H1 (cell line): ENCODE results near the gene ABI3BP. TPM values are rescaled to one million over a fixed set of nuclear protein-coding genes. Genes with fewer than 3 reads are reported as not detected.

Experiments
- CTCF ChIA-PET: fragments of 300-600 bp; sonication (Branson Sonifier 250); formaldehyde crosslinking; loops from one replicate; lab custom pipeline; 2021; ENCODE audit not compliant: partially characterized antibody; lab: Charles Lee
- POLR2A ChIA-PET: fragments of 300-600 bp; sonication (Branson Sonifier 250); formaldehyde crosslinking; loops from one replicate; lab custom pipeline; 2021; ENCODE audit warnings: inconsistent platforms; ENCODE audit not compliant: partially characterized antibody; lab: Charles Lee
- DNase-seq, 2 experiments: peaks; one replicate each; pipeline versions ENCODE4 v3.0.0 to v3.0.0-alpha.2; 2010 to 2022; ENCODE audit warnings: low spot score in 2 of 2, low read depth in 1 of 2, mixed read lengths in 1 of 2
- FAIRE-seq: peaks from 2 replicates; lab custom pipeline; 2011; peaks lifted over from hg19 to GRCh38; lab: Jason Lieb, UNC
- H2AFZ ChIP-seq: 2 replicates; pipeline ENCODE4 v1.8.1; 2012; ENCODE audit warnings: low read length, inconsistent platforms
- H2AK5ac ChIP-seq: 2 replicates; pipeline ENCODE4 v1.6.1; 2013; ENCODE audit warnings: low read depth, low read length
- H2BK120ac ChIP-seq: replicated peaks from 2 replicates; pipeline ENCODE3; 2013; ENCODE audit warnings: low read depth, low read length, inconsistent platforms
- H2BK12ac ChIP-seq: 2 replicates; pipeline ENCODE4 v1.6.1; 2013; ENCODE audit warnings: low read depth, low read length
- H2BK15ac ChIP-seq: 2 replicates; pipeline ENCODE4 v1.6.1; 2013; ENCODE audit warnings: low read length
- H2BK20ac ChIP-seq: 2 replicates; pipeline ENCODE4 v1.6.1; 2013; ENCODE audit warnings: low read length
- H2BK5ac ChIP-seq: 2 replicates; pipeline ENCODE4 v1.6.1; 2013; ENCODE audit warnings: low read depth, low read length
- H3K14ac ChIP-seq: 2 replicates; pipeline ENCODE4 v1.6.1; 2013; ENCODE audit warnings: inconsistent platforms; ENCODE audit not compliant: insufficient read length
- H3K18ac ChIP-seq: 2 replicates; pipeline ENCODE4 v1.6.1; 2013; ENCODE audit warnings: low read length; ENCODE audit errors: extremely low read depth
- H3K23ac ChIP-seq: 2 replicates; pipeline ENCODE4 v1.6.1; 2013; ENCODE audit warnings: inconsistent platforms; ENCODE audit not compliant: insufficient read length
- H3K23me2 ChIP-seq: 2 replicates; pipeline ENCODE4 v1.6.1; 2013; ENCODE audit warnings: low read depth, low read length
- H3K27ac ChIP-seq: 2 replicates; pipeline ENCODE4 v1.6.1; 2011; ENCODE audit warnings: low read depth, low read length, inconsistent platforms
- H3K27me3 ChIP-seq, 4 experiments: replicated peaks in 1 of 4; 1 replicate in 1 of 4; 2 replicates in 3 of 4; pipeline versions ENCODE4 v1.6.1 to v1.8.1; 2011 to 2013; ENCODE audit warnings: low read length in 3 of 4, mild to moderate bottlenecking in 3 of 4, inconsistent platforms in 2 of 4, mixed read lengths in 2 of 4, moderate library complexity in 1 of 4; ENCODE audit not compliant: control insufficient read depth in 3 of 4, insufficient read depth in 3 of 4; ENCODE audit errors: extremely low read depth in 1 of 4
- H3K36me3 ChIP-seq, 4 experiments: 2 replicates each; pipeline versions ENCODE4 v1.6.1 to v1.8.1; 2011 to 2013; ENCODE audit warnings: mild to moderate bottlenecking in 4 of 4, low read length in 3 of 4, moderate library complexity in 2 of 4, control low read depth in 1 of 4, inconsistent platforms in 1 of 4; ENCODE audit not compliant: insufficient read depth in 4 of 4, control insufficient read depth in 2 of 4
- H3K4ac ChIP-seq: replicated peaks from 2 replicates; pipeline ENCODE3; 2013; ENCODE audit warnings: low read length, low read depth, mixed read lengths, inconsistent platforms; ENCODE audit not compliant: insufficient read length
- H3K4me1 ChIP-seq, 4 experiments: replicated peaks in 1 of 4; 1 replicate in 1 of 4; 2 replicates in 3 of 4; pipeline versions ENCODE4 v1.6.1 to v1.8.1; 2011 to 2013; ENCODE audit warnings: low read length in 3 of 4, inconsistent platforms in 2 of 4, mixed read lengths in 1 of 4; ENCODE audit not compliant: insufficient read depth in 4 of 4, control insufficient read depth in 3 of 4
- H3K4me2 ChIP-seq, 2 experiments: 2 replicates each; pipeline versions ENCODE4 v1.6.1 to v1.8.1; 2011 to 2013; ENCODE audit warnings: low read depth in 2 of 2, low read length in 2 of 2, control low read depth in 1 of 2, inconsistent platforms in 1 of 2, mild to moderate bottlenecking in 1 of 2; ENCODE audit not compliant: insufficient read depth in 1 of 2
- H3K4me3 ChIP-seq, 4 experiments: fragments of 200-600, 300-600 bp in 1 of 4; sonication (generic), shearing (Covaris generic), sonication (Bioruptor Twin) in 1 of 4; 2 replicates each; pipeline versions ENCODE4 v1.5.1 to v1.8.1; 2011 to 2016; ENCODE audit warnings: low read length in 4 of 4, low read depth in 3 of 4, control low read depth in 2 of 4, inconsistent platforms in 2 of 4, mild to moderate bottlenecking in 2 of 4, mixed read lengths in 1 of 4, moderate library complexity in 1 of 4; ENCODE audit not compliant: insufficient read depth in 2 of 4; ENCODE audit errors: extremely low read depth in 1 of 4
- H3K56ac ChIP-seq: replicated peaks from 2 replicates; pipeline ENCODE3; 2013; ENCODE audit warnings: low read depth, mild to moderate bottlenecking, mixed read lengths, low read length, inconsistent platforms; ENCODE audit not compliant: insufficient read length
- H3K79me1 ChIP-seq: 2 replicates; pipeline ENCODE4 v1.6.1; 2013; ENCODE audit warnings: low read depth, low read length, control low read depth
- H3K79me2 ChIP-seq, 2 experiments: 2 replicates each; pipeline versions ENCODE4 v1.6.1 to v1.8.1; 2012 to 2013; ENCODE audit warnings: low read length in 2 of 2, mild to moderate bottlenecking in 2 of 2, inconsistent platforms in 1 of 2; ENCODE audit not compliant: insufficient read depth in 2 of 2, control insufficient read depth in 1 of 2
- H3K9ac ChIP-seq, 4 experiments: replicated peaks in 1 of 4; 1 replicate in 1 of 4; 2 replicates in 3 of 4; pipeline versions ENCODE4 v1.6.1 to v1.8.1; 2011 to 2013; ENCODE audit warnings: low read depth in 3 of 4, low read length in 3 of 4, control low read depth in 2 of 4, mild to moderate bottlenecking in 2 of 4, moderate library complexity in 2 of 4, inconsistent platforms in 1 of 4; ENCODE audit errors: extremely low read depth in 1 of 4
- H3K9me3 ChIP-seq, 2 experiments: 2 replicates each; pipeline versions ENCODE4 v1.6.1 to v1.8.1; 2012 to 2013; ENCODE audit warnings: mild to moderate bottlenecking in 2 of 2, moderate library complexity in 2 of 2, control low read depth in 1 of 2, inconsistent platforms in 1 of 2, low read depth in 1 of 2, low read length in 1 of 2, mixed read lengths in 1 of 2; ENCODE audit not compliant: insufficient read depth in 2 of 2
- H4K20me1 ChIP-seq, 2 experiments: replicated peaks in 1 of 2; 2 replicates each; pipeline versions ENCODE3 to v1.8.1; 2011 to 2013; ENCODE audit warnings: inconsistent platforms in 2 of 2, low read length in 2 of 2, mild to moderate bottlenecking in 1 of 2; ENCODE audit not compliant: insufficient read depth in 2 of 2, control insufficient read depth in 1 of 2
- H4K5ac ChIP-seq: 2 replicates; pipeline ENCODE4 v1.6.1; 2013; ENCODE audit warnings: low read length, low read depth, mixed read lengths, inconsistent platforms; ENCODE audit not compliant: insufficient read length
- H4K8ac ChIP-seq: 2 replicates; pipeline ENCODE4 v1.8.0; 2013; ENCODE audit warnings: mild to moderate bottlenecking, moderate library complexity, low read length, inconsistent platforms; ENCODE audit not compliant: insufficient read depth; ENCODE audit errors: extremely low read depth
- H4K91ac ChIP-seq: replicated peaks from 2 replicates; pipeline ENCODE3; 2013; ENCODE audit warnings: low read length, mixed read lengths, inconsistent platforms; ENCODE audit not compliant: insufficient read length
- ASH2L ChIP-seq: fragments of 200-600, 300-600 bp; sonication (generic); IDR thresholded peaks from one replicate; pipeline ENCODE4 v1.7.1; 2017; ENCODE audit warnings: low read length
- ATF3 ChIP-seq: IDR thresholded peaks from 2 replicates; pipeline ENCODE4 v1.6.1; 2011; ENCODE audit warnings: low read depth, mild to moderate bottlenecking, low read length; ENCODE audit not compliant: insufficient read depth
- BRCA1 ChIP-seq: IDR thresholded peaks from 2 replicates; pipeline ENCODE4 v1.6.1; 2012; ENCODE audit warnings: low read depth, low read length, improper control_type of control experiment
- CBX8 ChIP-seq: fragments of 300-800, 300-1000 bp; sonication (generic); IDR thresholded peaks from 2 replicates; pipeline ENCODE4 v1.7.1; 2016; ENCODE audit warnings: low read depth, low read length, borderline replicate concordance
- CREB1 ChIP-seq: IDR thresholded peaks from 2 replicates; pipeline ENCODE4 v1.6.1; 2012; ENCODE audit warnings: inconsistent platforms
- EGR1 ChIP-seq: IDR thresholded peaks from 2 replicates; pipeline ENCODE4 v1.6.1; 2011; ENCODE audit warnings: low read depth, low read length, borderline replicate concordance
- KDM1A ChIP-seq: fragments of 200-600, 300-600 bp; sonication (generic); IDR thresholded peaks from 2 replicates; pipeline ENCODE4 v1.7.1; 2016; ENCODE audit warnings: mild to moderate bottlenecking, low read length, borderline replicate concordance
- KDM4A ChIP-seq: IDR thresholded peaks from one replicate; pipeline ENCODE4 v1.7.1; 2012; ENCODE audit warnings: low read depth, mild to moderate bottlenecking, moderate library complexity, low read length, inconsistent platforms; ENCODE audit not compliant: severe bottlenecking
- POLR2A ChIP-seq, 2 experiments: IDR thresholded peaks; 1 replicate in 1 of 2; 2 replicates in 1 of 2; pipeline ENCODE4 v1.6.1; 2011; ENCODE audit warnings: low read depth in 2 of 2, low read length in 2 of 2, mild to moderate bottlenecking in 2 of 2; ENCODE audit errors: control extremely low read depth in 1 of 2
- RBBP5 ChIP-seq: IDR thresholded peaks from 2 replicates; pipeline ENCODE4 v1.7.1; 2012; ENCODE audit warnings: low read depth, mild to moderate bottlenecking, inconsistent platforms, low read length, moderate library complexity, borderline replicate concordance
- WGBS, 2 experiments: shearing (Covaris generic) in 1 of 2; methylation state at CpG; one replicate each; pipeline versions ENCODE4 v1.1.6 to v1.1.7; 2013 to 2015; ENCODE audit warnings: low lambda C conversion rate in 2 of 2, mixed read lengths in 2 of 2, inconsistent platforms in 1 of 2, low coverage in 1 of 2, missing lambda C conversion rate in 1 of 2; ENCODE audit not compliant: insufficient replicate concordance in 2 of 2, insufficient coverage in 1 of 2, insufficient read length in 1 of 2; ENCODE audit errors: extremely low coverage in 1 of 2, missing lambda C conversion rate in 1 of 2; 5-methylcytosine and 5-hydroxymethylcytosine counted together
- polyA plus RNA-seq, 7 experiments: library from polyadenylated mRNA; depleted of rRNA in 3 of 7; stranded (reverse) in 5 of 7; unstranded in 2 of 7; fragments of >200 nt in 5 of 7; fragments of 200-250 nt in 2 of 7; gene quantifications; 1 replicate in 5 of 7; 2 replicates in 1 of 7; 4 replicates in 1 of 7; pipeline versions ENCODE4 v1.2.1 to v1.2.3, GENCODE V29; 2011 to 2013; ENCODE audit warnings: missing spikeins in 2 of 7, mixed read lengths in 2 of 7
- total RNA-seq: library from RNA; stranded (reverse); fragmentation: NEBNext Ultra II Directional; extraction: Animal tissue kit (Norgen Biotek cat#: 25700); gene quantifications from 2 replicates; pipeline ENCODE4 v1.2.1, GENCODE V29; 2021
- TF ChIP-seq, protein P1 (sequence below): IDR thresholded peaks from 2 replicates; pipeline ENCODE4 v1.6.1; 2012; ENCODE audit warnings: low read length, inconsistent platforms

The ABI3BP gene
- total and polyA plus RNA-seq, 2 of the 8 experiments (the other 6 are each of a cell fraction or from before 2014, with no cell fraction given) = 0.08 to 0.32 TPM

DNA sequence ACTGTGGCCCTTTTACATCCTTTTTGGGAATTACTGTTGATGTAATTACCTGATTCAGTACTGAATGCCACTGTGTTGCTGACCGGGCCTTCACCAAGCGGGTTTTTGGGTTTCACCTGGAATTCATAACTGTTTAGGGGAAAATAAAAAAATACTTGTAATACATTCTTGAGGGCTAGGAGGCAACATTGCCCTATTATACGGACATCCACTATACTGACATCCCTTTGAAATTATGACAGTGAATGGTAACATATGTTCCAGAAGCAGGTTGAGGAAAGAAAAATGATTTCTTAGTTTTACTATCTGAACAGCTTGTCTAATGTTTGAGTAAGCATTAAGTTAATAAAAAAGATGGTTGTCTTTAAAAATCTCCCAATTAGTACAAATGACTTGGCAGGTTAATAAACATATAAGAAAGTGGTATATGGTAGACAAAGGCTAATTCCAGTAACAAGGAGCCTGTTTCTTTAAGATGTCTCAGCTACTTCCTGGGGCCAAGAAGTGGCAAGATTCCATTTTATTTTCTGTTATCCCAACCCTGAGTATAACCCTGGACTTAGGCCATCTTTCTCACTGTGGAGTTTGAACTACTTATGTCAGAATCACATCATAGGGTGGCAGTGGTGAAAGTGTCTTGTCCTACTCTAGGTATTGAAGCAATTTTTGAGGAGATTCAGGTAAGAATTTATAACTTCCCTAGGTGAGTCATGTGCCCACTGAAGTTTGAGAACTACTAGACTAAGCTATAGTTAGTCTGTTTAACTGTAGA is 238.5 kb downstream of the ABI3BP start:
- Histone ChIP-seq H3K27me3 (no peaks in the 10 kb centered on the region), H3K79me1 (no peaks in the 10 kb centered on the region), H3K23ac (no peak overlapping the region), H3K4me1 (peaks cover 0 to 4% (median 3%) of the 10 kb centered on the region in 4 experiments; a peak in 3 of 7 replicates), H4K91ac (no peak overlapping the region), H4K5ac (no peak overlapping the region), H4K8ac (no peak overlapping the region), H3K18ac (no peak overlapping the region), H3K4me2 (no peak overlapping the region), H3K23me2 (no peaks in the 10 kb centered on the region), H2BK20ac (no peak overlapping the region), H3K56ac (no peak overlapping the region), H2BK15ac (no peak overlapping the region), H2BK5ac (no peak overlapping the region), H3K14ac (no peak overlapping the region), H3K36me3 (peaks cover 0 to 12% (median 0%) of the 10 kb centered on the region in 4 experiments; a peak in 1 of 8 replicates), H4K20me1 (no peaks in the 10 kb centered on the region), H2AFZ (no peak overlapping the region), H3K4me3 (no peak overlapping the region), H3K79me2 (no peaks in the 10 kb centered on the region), H2AK5ac (no peak overlapping the region), H3K27ac (no peak overlapping the region), H3K9ac (no peak overlapping the region), H3K4ac (no peak overlapping the region), H2BK120ac (no peak overlapping the region), H2BK12ac (no peak overlapping the region), H3K9me3 (no peaks in the 10 kb centered on the region)
- DNase-seq (no peak), FAIRE-seq (no peak)
- WGBS, 2 experiments = 69% methylated on average over 3 of the region's 3 CpGs; no CpG with 5 or more reads in 1 of the 2 experiments
- CTCF ChIA-PET = interaction anchor here (1.0 to 1.4 kb wide), 3 partner anchors 13 to 22 kb away, joined by 3 read pairs; no protein-coding TSS in a partner anchor
- POLR2A ChIA-PET = no interaction called here
- TF ChIP-seq ASH2L (no peak), CBX8 (no peak), ATF3 (no peak), CREB1 (no peak), EGR1 (no peak), POLR2A (IDR thresholded peaks at IDR 0.05; ENCODE audit: control extremely low read depth in 1 of 2, low read depth in 2 of 2, low read length in 2 of 2) (no peak), KDM4A (no peak), BRCA1 (no peak), KDM1A (no peak), RBBP5 (no peak)
- TF ChIP-seq, protein P1, sequence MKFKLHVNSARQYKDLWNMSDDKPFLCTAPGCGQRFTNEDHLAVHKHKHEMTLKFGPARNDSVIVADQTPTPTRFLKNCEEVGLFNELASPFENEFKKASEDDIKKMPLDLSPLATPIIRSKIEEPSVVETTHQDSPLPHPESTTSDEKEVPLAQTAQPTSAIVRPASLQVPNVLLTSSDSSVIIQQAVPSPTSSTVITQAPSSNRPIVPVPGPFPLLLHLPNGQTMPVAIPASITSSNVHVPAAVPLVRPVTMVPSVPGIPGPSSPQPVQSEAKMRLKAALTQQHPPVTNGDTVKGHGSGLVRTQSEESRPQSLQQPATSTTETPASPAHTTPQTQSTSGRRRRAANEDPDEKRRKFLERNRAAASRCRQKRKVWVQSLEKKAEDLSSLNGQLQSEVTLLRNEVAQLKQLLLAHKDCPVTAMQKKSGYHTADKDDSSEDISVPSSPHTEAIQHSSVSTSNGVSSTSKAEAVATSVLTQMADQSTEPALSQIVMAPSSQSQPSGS = no peak
